Keratinocyte (primary cell): Measurements from ENCODE around the gene ARHGAP4. TPM values are rescaled to one million over a fixed set of nuclear protein-coding genes. Genes with fewer than 3 reads are reported as not detected.

Experiments
- DNase-seq: peaks from one replicate; pipeline ENCODE4 v3.0.0-alpha.2; 2011; ENCODE audit warnings: low read depth, missing footprints, low spot score
- FAIRE-seq: peaks from 2 replicates; lab custom pipeline; 2011; peaks lifted over from hg19 to GRCh38; lab: Jason Lieb, UNC
- H2AFZ ChIP-seq: 2 replicates; pipeline ENCODE4 v1.6.0; 2012; ENCODE audit warnings: low read length, control low read depth, inconsistent platforms; ENCODE audit not compliant: control insufficient read depth
- H3K27ac ChIP-seq: 2 replicates; pipeline ENCODE4 v1.5.1; 2011; ENCODE audit warnings: low read length; ENCODE audit not compliant: control insufficient read depth, insufficient read depth
- H3K27me3 ChIP-seq: 3 replicates; pipeline ENCODE4 v1.6.0; 2011; ENCODE audit warnings: low read length; ENCODE audit not compliant: control insufficient read depth, insufficient read depth; ENCODE audit errors: extremely low read depth
- H3K36me3 ChIP-seq, 2 experiments: 2 replicates in 1 of 2; 3 replicates in 1 of 2; pipeline ENCODE4 v1.5.1; 2011; ENCODE audit warnings: low read length in 2 of 2, mild to moderate bottlenecking in 1 of 2; ENCODE audit not compliant: control insufficient read depth in 2 of 2, insufficient read depth in 2 of 2; ENCODE audit errors: extremely low read depth in 1 of 2
- H3K4me1 ChIP-seq: 3 replicates; pipeline ENCODE4 v1.5.1; 2011; ENCODE audit warnings: low read length; ENCODE audit not compliant: control insufficient read depth, insufficient read depth; ENCODE audit errors: extremely low read depth
- H3K4me2 ChIP-seq: 3 replicates; pipeline ENCODE4 v1.6.0; 2011; ENCODE audit warnings: low read depth, low read length; ENCODE audit not compliant: control insufficient read depth, insufficient read depth; ENCODE audit errors: extremely low read depth
- H3K4me3 ChIP-seq, 3 experiments: fragments of 200-600 bp in 1 of 3; sonication (generic) in 1 of 3; 2 replicates in 2 of 3; 3 replicates in 1 of 3; pipeline ENCODE4 v1.5.1; 2011 to 2016; ENCODE audit warnings: low read length in 3 of 3, mild to moderate bottlenecking in 3 of 3, control low read depth in 2 of 3, inconsistent platforms in 1 of 3, low read depth in 1 of 3, mixed read lengths in 1 of 3, mixed run types in 1 of 3, moderate library complexity in 1 of 3; ENCODE audit not compliant: control insufficient read depth in 2 of 3, insufficient read depth in 2 of 3; ENCODE audit errors: extremely low read depth in 1 of 3
- H3K79me2 ChIP-seq: 2 replicates; pipeline ENCODE4 v1.6.0; 2012; ENCODE audit warnings: low read length; ENCODE audit not compliant: control insufficient read depth, insufficient read depth
- H3K9ac ChIP-seq: 3 replicates; pipeline ENCODE4 v1.6.0; 2011; ENCODE audit warnings: low read length; ENCODE audit not compliant: control insufficient read depth, insufficient read depth; ENCODE audit errors: extremely low read depth
- H3K9me1 ChIP-seq: 3 replicates; pipeline ENCODE4 v1.6.0; 2011; ENCODE audit warnings: low read length; ENCODE audit not compliant: control insufficient read depth, insufficient read depth; ENCODE audit errors: extremely low read depth
- H3K9me3 ChIP-seq: 2 replicates; pipeline ENCODE4 v1.5.1; 2012; ENCODE audit warnings: low read depth, low read length; ENCODE audit not compliant: control insufficient read depth
- H4K20me1 ChIP-seq: 3 replicates; pipeline ENCODE4 v1.6.0; 2011; ENCODE audit warnings: low read length; ENCODE audit not compliant: control insufficient read depth, insufficient read depth; ENCODE audit errors: extremely low read depth
- CTCF ChIP-seq, 3 experiments: IDR thresholded peaks in 1 of 3; conservative IDR thresholded peaks in 1 of 3; optimal IDR thresholded peaks in 1 of 3; 2 replicates in 2 of 3; 3 replicates in 1 of 3; pipeline versions ENCODE3 to v1.5.1; 2011; ENCODE audit warnings: low read length in 3 of 3, mild to moderate bottlenecking in 3 of 3, moderate library complexity in 2 of 3, control low read depth in 1 of 3, inconsistent platforms in 1 of 3; ENCODE audit not compliant: insufficient read depth in 2 of 3; ENCODE audit errors: extremely low read depth in 1 of 3
- EZH2 ChIP-seq: IDR thresholded peaks from one replicate; pipeline ENCODE4 v1.6.1; 2012; ENCODE audit warnings: inconsistent platforms, mild to moderate bottlenecking, low read length, moderate library complexity
- dilution Hi-C: fragments of 300-500 bp; cut with MboI; formaldehyde crosslinking; loops from one replicate; pipeline ENCODE4 v1.7.0; 2020; ENCODE audit warnings: low sequenced_read_pairs; ENCODE audit not compliant: extremely low pct_ligation_motif_present
- polyA plus RNA-seq, 5 experiments: library from polyadenylated mRNA; depleted of rRNA in 3 of 5; stranded (reverse) in 3 of 5; stranded (forward) in 1 of 5; unstranded in 1 of 5; fragments of >200 nt; gene quantifications; 1 replicate in 1 of 5; 2 replicates in 3 of 5; 3 replicates in 1 of 5; pipeline versions ENCODE4 v1.2.1 to v1.2.3, GENCODE V29; 2011 to 2012; ENCODE audit warnings: missing spikeins in 2 of 5, low read depth in 1 of 5, low replicate concordance in 1 of 5

The ARHGAP4 gene
- polyA plus RNA-seq, 1 donor (not counting 4 experiments of a cell fraction or from before 2014, with no cell fraction given) = 0.35 TPM

- Histone ChIP-seq H3K9ac (no peak overlapping the region), H3K4me3 (no peak overlapping the region), H4K20me1 (no peaks in the 10 kb centered on the region), H3K27ac (no peak overlapping the region), H2AFZ (no peak overlapping the region), H3K4me2 (no peak overlapping the region), H3K4me1 (no peaks in the 10 kb centered on the region), H3K79me2 (no peaks in the 10 kb centered on the region), H3K9me1 (no peaks in the 10 kb centered on the region), H3K9me3 (no peaks in the 10 kb centered on the region), H3K36me3 (peaks cover 0 to 9% of the 10 kb centered on the region in 2 experiments), H3K27me3 (no peaks in the 10 kb centered on the region)
- FAIRE-seq (no peak), DNase-seq (no peak)
- dilution Hi-C loops = no loop called here
- TF ChIP-seq CTCF (optimal IDR thresholded peaks at IDR 0.05 in 1 of 3, IDR thresholded peaks at IDR 0.05 in 1 of 3, conservative IDR thresholded peaks at IDR 0.05 in 1 of 3; ENCODE audit: extremely low read depth in 1 of 3, insufficient read depth in 2 of 3, low read length in 3 of 3) = no peak
- no peak for TF ChIP-seq EZH2
Observed at GRCh38 chrX:153870791-153871360, 55.2 kb downstream of the ARHGAP4 start.

GRCh38 chrX:153870288-153870690 lies 55.8 kb downstream of the ARHGAP4 start:
- dilution Hi-C loops = no loop called here
- Histone ChIP-seq H3K9ac (no peak overlapping the region), H3K9me3 (no peaks in the 10 kb centered on the region), H3K27me3 (no peaks in the 10 kb centered on the region), H3K9me1 (no peaks in the 10 kb centered on the region), H3K79me2 (no peaks in the 10 kb centered on the region), H3K27ac (no peak overlapping the region), H3K4me1 (no peaks in the 10 kb centered on the region), H3K36me3 (peaks cover 0 to 9% of the 10 kb centered on the region in 2 experiments), H2AFZ (no peak overlapping the region), H4K20me1 (no peaks in the 10 kb centered on the region), H3K4me2 (no peak overlapping the region), H3K4me3 (no peak overlapping the region)
- FAIRE-seq (no peak), DNase-seq (no peak)
- no peak for TF ChIP-seq CTCF (optimal IDR thresholded peaks at IDR 0.05 in 1 of 3, IDR thresholded peaks at IDR 0.05 in 1 of 3, conservative IDR thresholded peaks at IDR 0.05 in 1 of 3; ENCODE audit: extremely low read depth in 1 of 3, insufficient read depth in 2 of 3, low read length in 3 of 3)
- no peak for TF ChIP-seq EZH2
